IMR-90 (cell line): ENCODE data around the gene TRMO. TPM values are rescaled to one million over a fixed set of nuclear protein-coding genes. Genes with fewer than 3 reads are reported as not detected.

Experiments used
- ATAC-seq: fragments of 200-7000 bp; cut with Tn5 transposase; 2 replicates; pipeline ENCODE4 v1.9.1; 2020; ENCODE audit warnings: low read depth, mild to moderate bottlenecking, moderate library complexity
- BruUV-seq: library from RNA; stranded (reverse); fragments of 400-500 nt; replicated peaks from 2 replicates; lab custom pipeline; 2021; lab: Mats Ljungman, UMichigan
- CTCF ChIA-PET: fragments of 300-600 bp; formaldehyde crosslinking; extraction: SDS; loops from one replicate; lab custom pipeline; 2021; ENCODE audit warnings: antibody characterized with exemption; lab: Yijun Ruan, JAX
- POLR2A ChIA-PET: fragments of 300-600 bp; sonication (Branson Sonifier 250); formaldehyde crosslinking; loops from one replicate; lab custom pipeline; 2022; ENCODE audit warnings: antibody characterized with exemption; ENCODE audit not compliant: unreplicated experiment; lab: Charles Lee
- DNase-seq: peaks from one replicate; pipeline ENCODE4 v3.0.0; 2013
- H2AFZ ChIP-seq: replicated peaks from 2 replicates; pipeline ENCODE3; 2013; ENCODE audit warnings: low read length, mild to moderate bottlenecking; ENCODE audit not compliant: poor library complexity
- H2AK5ac ChIP-seq: 2 replicates; pipeline ENCODE4 v1.6.1; 2013; ENCODE audit warnings: low read depth, low read length, inconsistent platforms
- H2AK9ac ChIP-seq: replicated peaks from 2 replicates; pipeline ENCODE3; 2013; ENCODE audit warnings: mild to moderate bottlenecking, low read depth, low read length, moderate library complexity; ENCODE audit not compliant: poor library complexity
- H2BK120ac ChIP-seq: 2 replicates; pipeline ENCODE4 v1.6.1; 2013; ENCODE audit warnings: low read depth, low read length, inconsistent platforms
- H2BK15ac ChIP-seq: 3 replicates; pipeline ENCODE4 v1.6.1; 2013; ENCODE audit warnings: low read depth, low read length, inconsistent platforms
- H2BK20ac ChIP-seq: 2 replicates; pipeline ENCODE4 v1.6.1; 2013; ENCODE audit warnings: low read depth, mild to moderate bottlenecking, inconsistent platforms, low read length, moderate library complexity
- H2BK5ac ChIP-seq: 2 replicates; pipeline ENCODE4 v1.6.1; 2013; ENCODE audit warnings: mild to moderate bottlenecking, low read depth, low read length, inconsistent platforms; ENCODE audit not compliant: poor library complexity, severe bottlenecking
- H3K14ac ChIP-seq: replicated peaks from 2 replicates; pipeline ENCODE4 v1.6.1; 2013; ENCODE audit warnings: low read depth, low read length, inconsistent platforms
- H3K18ac ChIP-seq: 2 replicates; pipeline ENCODE4 v1.6.1; 2013; ENCODE audit warnings: low read depth, low read length, control low read depth
- H3K23ac ChIP-seq: 2 replicates; pipeline ENCODE4 v1.6.1; 2013; ENCODE audit warnings: low read depth, low read length, inconsistent platforms
- H3K27ac ChIP-seq: 2 replicates; pipeline ENCODE4 v1.5.1; 2013; ENCODE audit warnings: mild to moderate bottlenecking, control low read depth, low read length; ENCODE audit not compliant: insufficient read depth
- H3K27me3 ChIP-seq: 2 replicates; pipeline ENCODE4 v1.6.1; 2013; ENCODE audit warnings: low read length; ENCODE audit not compliant: control insufficient read depth, insufficient read depth
- H3K36me3 ChIP-seq: 2 replicates; pipeline ENCODE4 v1.6.1; 2013; ENCODE audit warnings: low read length, mixed read lengths; ENCODE audit not compliant: control insufficient read depth, insufficient read depth
- H3K4ac ChIP-seq: 2 replicates; pipeline ENCODE4 v1.6.1; 2013; ENCODE audit warnings: low read depth, low read length, inconsistent platforms
- H3K4me1 ChIP-seq: 2 replicates; pipeline ENCODE4 v1.6.1; 2013; ENCODE audit warnings: low read length, mixed read lengths; ENCODE audit not compliant: control insufficient read depth, insufficient read depth
- H3K4me2 ChIP-seq: 2 replicates; pipeline ENCODE4 v1.6.1; 2013; ENCODE audit warnings: low read depth, mild to moderate bottlenecking, control low read depth, low read length, moderate library complexity
- H3K4me3 ChIP-seq: 2 replicates; pipeline ENCODE4 v1.5.1; 2013; ENCODE audit warnings: low read depth, mild to moderate bottlenecking, control low read depth, low read length, moderate library complexity; ENCODE audit not compliant: insufficient read depth
- H3K56ac ChIP-seq: 2 replicates; pipeline ENCODE4 v1.6.1; 2013; ENCODE audit warnings: low read length, inconsistent platforms; ENCODE audit not compliant: insufficient read depth; ENCODE audit errors: extremely low read depth
- H3K79me1 ChIP-seq, 2 experiments: 2 replicates each; pipeline ENCODE4 v1.6.1; 2013; ENCODE audit warnings: low read length in 2 of 2, inconsistent platforms in 1 of 2, low read depth in 1 of 2
- H3K9ac ChIP-seq: 2 replicates; pipeline ENCODE4 v1.6.1; 2013; ENCODE audit warnings: low read depth, low read length, control low read depth
- H3K9me1 ChIP-seq: 2 replicates; pipeline ENCODE4 v1.6.1; 2013; ENCODE audit warnings: low read length, inconsistent platforms; ENCODE audit not compliant: insufficient read depth
- H3K9me3 ChIP-seq: 2 replicates; pipeline ENCODE4 v1.6.1; 2013; ENCODE audit warnings: low read length; ENCODE audit not compliant: control insufficient read depth, insufficient read depth
- H4K20me1 ChIP-seq: 2 replicates; pipeline ENCODE4 v1.6.1; 2013; ENCODE audit warnings: low read length, inconsistent platforms; ENCODE audit not compliant: insufficient read depth
- H4K5ac ChIP-seq: 2 replicates; pipeline ENCODE4 v1.6.1; 2013; ENCODE audit warnings: mild to moderate bottlenecking, low read depth, low read length, control low read depth
- H4K8ac ChIP-seq, 2 experiments: 2 replicates each; pipeline ENCODE4 v1.6.1; 2013; ENCODE audit warnings: low read depth in 2 of 2, low read length in 2 of 2, control low read depth in 1 of 2, inconsistent platforms in 1 of 2
- H4K91ac ChIP-seq: 2 replicates; pipeline ENCODE4 v1.6.1; 2013; ENCODE audit warnings: low read depth, low read length, inconsistent platforms; ENCODE audit not compliant: insufficient read depth
- BHLHE40 ChIP-seq: fragments of 150-350 bp; IDR thresholded peaks from 2 replicates; pipeline ENCODE4 v1.6.1; 2016; ENCODE audit warnings: mild to moderate bottlenecking, low read depth, low read length
- CEBPB ChIP-seq: IDR thresholded peaks from 2 replicates; pipeline ENCODE4 v1.6.1; 2012; ENCODE audit warnings: low read depth, low read length, improper control_type of control experiment
- CHD1 ChIP-seq: IDR thresholded peaks from 2 replicates; pipeline ENCODE4 v1.6.1; 2012; ENCODE audit warnings: low read depth, low read length, improper control_type of control experiment
- CTCF ChIP-seq: conservative IDR thresholded peaks from 2 replicates; pipeline ENCODE4 v1.5.1; 2012; ENCODE audit warnings: mild to moderate bottlenecking, low read depth, low read length, improper control_type of control experiment
- ELK1 ChIP-seq: fragments of 150-350 bp; IDR thresholded peaks from 2 replicates; pipeline ENCODE4 v1.6.1; 2016; ENCODE audit warnings: low read depth, mild to moderate bottlenecking, low read length, moderate library complexity, borderline replicate concordance
- FOS ChIP-seq: fragments of 150-350 bp; IDR thresholded peaks from 2 replicates; pipeline ENCODE4 v1.6.1; 2016; ENCODE audit warnings: low read depth, low read length
- MAZ ChIP-seq: IDR thresholded peaks from 2 replicates; pipeline ENCODE4 v1.6.1; 2012; ENCODE audit warnings: low read depth, mild to moderate bottlenecking, low read length, improper control_type of control experiment, moderate library complexity, borderline replicate concordance
- MXI1 ChIP-seq: IDR thresholded peaks from 2 replicates; pipeline ENCODE4 v1.6.1; 2012; ENCODE audit warnings: low read depth, mild to moderate bottlenecking, low read length, moderate library complexity, borderline replicate concordance
- POLR2A ChIP-seq: IDR thresholded peaks from 2 replicates; pipeline ENCODE4 v1.6.1; 2012; ENCODE audit warnings: mild to moderate bottlenecking, low read depth, low read length
- RAD21 ChIP-seq: IDR thresholded peaks from 2 replicates; pipeline ENCODE4 v1.6.1; 2012; ENCODE audit warnings: low read length, improper control_type of control experiment
- RCOR1 ChIP-seq: IDR thresholded peaks from 2 replicates; pipeline ENCODE4 v1.6.1; 2012; ENCODE audit warnings: mild to moderate bottlenecking, low read length, improper control_type of control experiment; ENCODE audit not compliant: insufficient replicate concordance
- RFX5 ChIP-seq: IDR thresholded peaks from 2 replicates; pipeline ENCODE4 v1.8.0; 2012; ENCODE audit warnings: low read depth, mild to moderate bottlenecking, low read length, moderate library complexity
- SMC3 ChIP-seq: fragments of 150-350 bp; IDR thresholded peaks from 2 replicates; pipeline ENCODE4 v1.6.1; 2016; ENCODE audit warnings: low read depth, mild to moderate bottlenecking, antibody characterized with exemption, low read length, moderate library complexity
- WGBS, 2 experiments: methylation state at CpG; one replicate each; pipeline versions ENCODE4 v1.1.5 to v1.1.7; 2013; ENCODE audit warnings: missing lambda C conversion rate in 2 of 2; ENCODE audit not compliant: insufficient read length in 1 of 2; ENCODE audit errors: extremely low coverage in 2 of 2; 5-methylcytosine and 5-hydroxymethylcytosine counted together
- dilution Hi-C: fragments of 300-500 bp; cut with HindIII; formaldehyde crosslinking; loops from one replicate; pipeline ENCODE4 v1.14.3; 2018; ENCODE audit warnings: low sequenced_read_pairs; ENCODE audit not compliant: unreplicated experiment
- in situ Hi-C: fragments of 300-500 bp; cut with MboI; formaldehyde crosslinking; loops from 3 replicates; pipeline ENCODE4 v1.14.3; 2019; ENCODE audit warnings: low sequenced_read_pairs, inconsistent platforms, mixed read lengths
- intact Hi-C: fragments of 100-400 bp; cut with micrococcal nuclease; formaldehyde crosslinking; loops from 2 replicates; pipeline ENCODE4 v1.10.0; 2022
- polyA plus RNA-seq, 3 experiments: library from polyadenylated mRNA; depleted of rRNA; stranded (reverse); fragments of >200 nt; gene quantifications; 2 replicates each; pipeline ENCODE4 v1.2.3, GENCODE V29; 2012; ENCODE audit warnings: low replicate concordance in 1 of 3
- total RNA-seq: library from RNA; depleted of rRNA; stranded (reverse); fragments of >200 nt; gene quantifications from 2 replicates; pipeline ENCODE4 v1.2.3, GENCODE V29; 2012

Gene TRMO
- total and polyA plus RNA-seq, 2 of the 4 experiments (the other 2 are of a cell fraction): 10.2 to 19.9 TPM

- no peak overlapping the region for H3K14ac ChIP-seq
- intact Hi-C loops: loop anchor here (5.0 kb wide), 1 partner anchor 283 kb away; no protein-coding TSS in a partner anchor
Measured at GRCh38 chr9:97924386-97924785, 2.1 kb upstream of the TRMO start.

More at GRCh38 chr9:97924386-97924785, 2.1 kb upstream of the TRMO start:
- DNase-seq: no peak
- Histone ChIP-seq H2BK20ac (no peak overlapping the region), H2AK5ac (no peak overlapping the region), H3K4me1 (peaks cover 2% of the 10 kb centered on the region; the same call in 1 of the 2 replicates), H2BK120ac (no peak overlapping the region), H3K36me3 (no peaks in the 10 kb centered on the region), H2AFZ (no peak overlapping the region), H2BK15ac (no peak overlapping the region), H3K18ac (no peak overlapping the region), H2AK9ac (no peak overlapping the region), H3K27me3 (peaks cover 7% of the 10 kb centered on the region), H3K9me3 (no peaks in the 10 kb centered on the region), H3K27ac (no peak overlapping the region), H4K20me1 (no peaks in the 10 kb centered on the region), H2BK5ac (no peak overlapping the region), H3K79me1 (peaks cover 0 to 19% of the 10 kb centered on the region in 2 experiments; a peak in 2 of 4 replicates), H3K56ac (no peak overlapping the region), H3K4me3 (no peak overlapping the region), H4K91ac (no peak overlapping the region), H3K9me1 (no peaks in the 10 kb centered on the region), H3K4ac (no peak overlapping the region), H4K8ac (no peak overlapping the region), H3K4me2 (no peak overlapping the region), H4K5ac (no peak overlapping the region), H3K9ac (no peak overlapping the region), H3K23ac (no peak overlapping the region)
- ChIA-PET POLR2A (no interaction called here), CTCF (interaction anchor here (0.7 to 1.0 kb wide), 4 partner anchors 34 to 283 kb away, joined by 3 read pairs; no protein-coding TSS in a partner anchor)
- ATAC-seq: no peak
- in situ Hi-C loops (loop anchor here (5.0 kb wide), 1 partner anchor 338 kb away; no protein-coding TSS in a partner anchor), dilution Hi-C loops (no loop called here)
- no peak for TF ChIP-seq RAD21
- TF ChIP-seq POLR2A: no peak
- no peak for TF ChIP-seq CHD1
- TF ChIP-seq FOS: no peak
- no peak for TF ChIP-seq ELK1
- TF ChIP-seq RCOR1: no peak
- TF ChIP-seq MXI1: no peak
- TF ChIP-seq SMC3: no peak
- no peak for TF ChIP-seq MAZ
- TF ChIP-seq CTCF: no peak
- TF ChIP-seq RFX5: no peak
- no peak for TF ChIP-seq CEBPB
- no peak for TF ChIP-seq BHLHE40
- no TSS peak for BruUV-seq
- WGBS, 2 experiments: no CpG with 5 or more reads among the region's 4 CpGs
